Adrenal gland (tissue), 12 donors: ENCODE measurements around the gene VAX1. TPM values are rescaled to one million over a fixed set of nuclear protein-coding genes. Genes with fewer than 3 reads are reported as not detected.

Experiments used
- DNase-seq, 7 donors: peaks; one replicate each; pipeline ENCODE4 v3.0.0-alpha.2; 2019 to 2020
- H3K27ac ChIP-seq, 5 donors: fragments of 200-600 bp; sonication (generic) in 4 of 5; 1 replicate in 3 of 5; 2 replicates in 2 of 5; pipeline versions ENCODE4 v1.5.1 to v1.8.0; 2016 to 2020; ENCODE audit warnings: mild to moderate bottlenecking in 1 of 5
- H3K27me3 ChIP-seq: fragments of 200-600 bp; 2 replicates; pipeline ENCODE4 v1.8.0; 2021
- H3K36me3 ChIP-seq, 2 donors: fragments of 200-600 bp; replicated peaks in 1 of 2; 1 replicate in 1 of 2; 2 replicates in 1 of 2; pipeline versions ENCODE4 v1.5.1 to v1.8.0; 2018 to 2022
- H3K4me1 ChIP-seq, 2 donors: fragments of 200-600 bp; replicated peaks in 1 of 2; 1 replicate in 1 of 2; 2 replicates in 1 of 2; pipeline versions ENCODE4 v1.5.1 to v1.8.0; 2018 to 2021
- H3K4me3 ChIP-seq, 4 donors: fragments of 200-600 bp; sonication (generic) in 3 of 4; one replicate each; pipeline ENCODE4 v1.5.1; 2016 to 2018
- H3K9me3 ChIP-seq, 3 donors: fragments of 200-600 bp; sonication (generic) in 1 of 3; replicated peaks in 1 of 3; 1 replicate in 2 of 3; 2 replicates in 1 of 3; pipeline versions ENCODE4 v1.5.1 to v1.8.0; 2016 to 2021
- CTCF ChIP-seq, 6 experiments: fragments of 450-650 bp in 4 of 6; fragments of 200-600 bp in 2 of 6; sonication (generic) in 1 of 6; IDR thresholded peaks; 1 replicate in 5 of 6; 2 replicates in 1 of 6; pipeline versions ENCODE4 v1.5.1 to v1.8.0; 2016 to 2021; ENCODE audit warnings: antibody characterized with exemption in 6 of 6, mild to moderate bottlenecking in 2 of 6, moderate library complexity in 1 of 6
- POLR2A ChIP-seq, 2 donors: fragments of 450-650 bp; IDR thresholded peaks; one replicate each; pipeline ENCODE4 v1.6.1; 2017; ENCODE audit warnings: antibody characterized with exemption in 2 of 2, mild to moderate bottlenecking in 2 of 2, moderate library complexity in 1 of 2
- WGBS, 4 donors: extraction: QIAGEN DNeasy Blood & Tissue Kit in 2 of 4; methylation state at CpG; one replicate each; pipeline versions ENCODE4 v1.1.5 to v1.1.7; 2013 to 2017; 5-methylcytosine and 5-hydroxymethylcytosine counted together
- intact Hi-C, 2 donors: fragments of 100-400 bp; cut with DNase I; formaldehyde crosslinking; loops; one replicate each; pipeline versions ENCODE4 v1.14.1 to v1.15.0; 2022 to 2023
- polyA plus RNA-seq, 3 donors: library from polyadenylated mRNA; stranded (reverse); fragments of 200-250 nt in 2 of 3; fragments of 350-450 nt in 1 of 3; fragmentation: Illumina TruSeq in 1 of 3; extraction: RNeasy Lipid Tissue Mini Kit (QIAGEN cat#74804) in 1 of 3; gene quantifications; one replicate each; pipeline ENCODE4 v1.2.3, GENCODE V29; 2013 to 2014
- total RNA-seq, 9 donors: library from RNA; depleted of rRNA in 4 of 9; stranded (reverse); fragments of >200 nt in 4 of 9; fragments of 120-200 nt in 1 of 9; fragmentation: NEBNext Ultra II Directional in 1 of 9; extraction: Animal tissue kit (Norgen Biotek cat#: 25700) in 1 of 9; gene quantifications; one replicate each; pipeline versions ENCODE4 v1.1.0 to v1.2.4, GENCODE V29; 2013 to 2023
- donor health status: healthy with polysubstance abuse.
- donor health status: Bipolar disorder and iron deficiency.
- donor health status: DM: yes; HTN: yes; CAD: no.
- donor health status: DM: no; HTN: no; CAD: no.
- donor health status: DM: no; HTN: no; CAD: no.
- donor health status: DM: yes; HTN: yes; CAD: no.

VAX1 gene
- total and polyA plus RNA-seq, 12 donors, result not detected

- no peaks in the 10 kb centered on the region for H3K36me3 ChIP-seq
- TF ChIP-seq POLR2A (IDR thresholded peaks at IDR 0.05) (no peak), CTCF (IDR thresholded peaks at IDR 0.05) (no peak)
- no peak overlapping the region for H3K4me3 ChIP-seq
- DNase-seq, result no peak
- H3K9me3 ChIP-seq, result no peaks in the 10 kb centered on the region
- peaks cover 12% of the 10 kb centered on the region for H3K27me3 ChIP-seq
- intact Hi-C loops, result no loop called here
- WGBS, 4 donors, result 71 to 92% (median 89%) methylated on average over 1 to 10 of the region's 10 CpGs
- no peak overlapping the region for H3K27ac ChIP-seq
- H3K4me1 ChIP-seq, result no peaks in the 10 kb centered on the region
Observed at GRCh38 chr10:117184296-117184695, 46.2 kb upstream of the VAX1 start.

GRCh38 chr10:117178190-117178589 is 40.1 kb upstream of the VAX1 start:
- Histone ChIP-seq H3K4me1 (peaks cover 0 to 9% of the 10 kb centered on the region in 2 donors), H3K36me3 (no peaks in the 10 kb centered on the region), H3K4me3 (no peak overlapping the region), H3K9me3 (no peaks in the 10 kb centered on the region), H3K27ac (no peak overlapping the region), H3K27me3 (peaks cover 22% of the 10 kb centered on the region)
- DNase-seq, result no peak
- 59 to 77% (median 68%) methylated on average over 3 of the region's 3 CpGs for WGBS, 4 donors
- no peak for TF ChIP-seq CTCF (IDR thresholded peaks at IDR 0.05)
- TF ChIP-seq POLR2A (IDR thresholded peaks at IDR 0.05), result no peak
- intact Hi-C loops, result loop anchor here in 1 of 2 donors (5.0 kb wide), 1 partner anchor 491 kb away; no protein-coding TSS in a partner anchor

GRCh38 chr10:117175901-117176534 is 37.9 kb upstream of the VAX1 start:
- peak; percentile 54 to 90 (median 73) for DNase-seq
- intact Hi-C loops, result loop anchor here in 1 of 2 donors (5.0 kb wide), 1 partner anchor 489 kb away; no protein-coding TSS in a partner anchor
- no peaks in the 10 kb centered on the region for H3K36me3 ChIP-seq
- peaks cover 40% of the 10 kb centered on the region for H3K27me3 ChIP-seq
- H3K4me1 ChIP-seq, result peaks cover 0 to 9% of the 10 kb centered on the region in 2 donors
- 27 to 31% (median 29%) methylated on average over 12 of the region's 12 CpGs for WGBS, 4 donors
- H3K4me3 ChIP-seq, result peak overlapping the region in 1 of 4 donors; percentile 27
- H3K9me3 ChIP-seq, result no peaks in the 10 kb centered on the region
- H3K27ac ChIP-seq, result no peak overlapping the region
- peak; percentile 49 to 74 (median 67) for TF ChIP-seq CTCF (IDR thresholded peaks at IDR 0.05)
- TF ChIP-seq POLR2A (IDR thresholded peaks at IDR 0.05), result no peak

- TF ChIP-seq CTCF (IDR thresholded peaks at IDR 0.05) (peak in 2 of 6 experiments; percentile 5 to 9), POLR2A (IDR thresholded peaks at IDR 0.05) (no peak)
- WGBS, 4 donors, result 5 to 13% (median 7%) methylated on average over 20 to 46 of the region's 46 CpGs
- Histone ChIP-seq H3K27ac (no peak overlapping the region), H3K4me1 (peaks cover 0 to 9% of the 10 kb centered on the region in 2 donors), H3K4me3 (peak overlapping the region in 1 of 4 donors; percentile 27), H3K27me3 (peaks cover 40% of the 10 kb centered on the region), H3K36me3 (no peaks in the 10 kb centered on the region), H3K9me3 (no peaks in the 10 kb centered on the region)
- peak in 4 of 7 donors; percentile 10 to 53 (median 17) for DNase-seq
- intact Hi-C loops, result loop anchor here in 1 of 2 donors (5.0 kb wide), 1 partner anchor 488 kb away; no protein-coding TSS in a partner anchor
Observed at GRCh38 chr10:117175215-117175900, 37.3 kb upstream of the VAX1 start.
